Gastroesophageal sphincter (tissue), 4 donors: ENCODE measurements around the gene FGF18. TPM values are rescaled to one million over a fixed set of nuclear protein-coding genes. Genes with fewer than 3 reads are reported as not detected.

Experiments
- ATAC-seq: fragments of 150-250 bp; one replicate; pipeline ENCODE4 v1.9.1; 2016; ENCODE audit warnings: mild to moderate bottlenecking, moderate library complexity
- H3K27ac ChIP-seq, 4 donors: fragments of 200-600 bp; sonication (generic) in 3 of 4; 1 replicate in 3 of 4; 2 replicates in 1 of 4; pipeline ENCODE4 v1.5.1; 2016 to 2019
- H3K27me3 ChIP-seq: fragments of 200-600 bp; sonication (generic); one replicate; pipeline ENCODE4 v1.5.1; 2019
- H3K36me3 ChIP-seq, 2 donors: fragments of 200-600 bp; sonication (generic); one replicate each; pipeline ENCODE4 v1.5.1; 2019; ENCODE audit warnings: control low read depth in 1 of 2
- H3K4me1 ChIP-seq, 3 donors: fragments of 200-600 bp; sonication (generic); 1 replicate in 2 of 3; 2 replicates in 1 of 3; pipeline ENCODE4 v1.5.1; 2016 to 2019; ENCODE audit warnings: control low read depth in 2 of 3
- H3K4me3 ChIP-seq, 2 donors: fragments of 200-600 bp; sonication (generic); one replicate each; pipeline ENCODE4 v1.5.1; 2019; ENCODE audit warnings: mild to moderate bottlenecking in 1 of 2, moderate library complexity in 1 of 2
- H3K9me3 ChIP-seq, 3 donors: fragments of 200-600 bp; sonication (generic); one replicate each; pipeline ENCODE4 v1.5.1; 2017 to 2019; ENCODE audit warnings: control low read depth in 2 of 3
- CTCF ChIP-seq, 4 experiments: fragments of 200-600 bp in 2 of 4; fragments of 450-650 bp in 2 of 4; sonication (generic) in 1 of 4; IDR thresholded peaks; one replicate each; pipeline ENCODE4 v1.5.1; 2017 to 2019; ENCODE audit warnings: antibody characterized with exemption in 4 of 4, mild to moderate bottlenecking in 2 of 4, moderate library complexity in 2 of 4
- EP300 ChIP-seq: sonication (generic); formaldehyde crosslinking; IDR thresholded peaks from one replicate; pipeline ENCODE4 v1.6.1; 2017; ENCODE audit warnings: antibody characterized with exemption, mild to moderate bottlenecking
- POLR2A ChIP-seq, 2 donors: fragments of 450-650 bp; IDR thresholded peaks; one replicate each; pipeline ENCODE4 v1.6.1; 2017; ENCODE audit warnings: antibody characterized with exemption in 2 of 2, mild to moderate bottlenecking in 2 of 2, moderate library complexity in 1 of 2
- POLR2AphosphoS5 ChIP-seq: sonication (generic); formaldehyde crosslinking; IDR thresholded peaks from one replicate; pipeline ENCODE4 v1.6.1; 2017; ENCODE audit warnings: antibody characterized with exemption
- WGBS, 2 donors: methylation state at CpG; one replicate each; pipeline ENCODE4 v1.1.5; 2018; ENCODE audit warnings: low coverage in 1 of 2; 5-methylcytosine and 5-hydroxymethylcytosine counted together
- total RNA-seq, 4 donors: library from RNA; depleted of rRNA; stranded (reverse); fragments of >200 nt; gene quantifications; one replicate each; pipeline ENCODE4 v1.1.0, GENCODE V29; 2016

Gene FGF18
- total RNA-seq, 4 donors from 2014 or later, result 1.8 to 2.1 TPM; not detected in 2

DNA sequence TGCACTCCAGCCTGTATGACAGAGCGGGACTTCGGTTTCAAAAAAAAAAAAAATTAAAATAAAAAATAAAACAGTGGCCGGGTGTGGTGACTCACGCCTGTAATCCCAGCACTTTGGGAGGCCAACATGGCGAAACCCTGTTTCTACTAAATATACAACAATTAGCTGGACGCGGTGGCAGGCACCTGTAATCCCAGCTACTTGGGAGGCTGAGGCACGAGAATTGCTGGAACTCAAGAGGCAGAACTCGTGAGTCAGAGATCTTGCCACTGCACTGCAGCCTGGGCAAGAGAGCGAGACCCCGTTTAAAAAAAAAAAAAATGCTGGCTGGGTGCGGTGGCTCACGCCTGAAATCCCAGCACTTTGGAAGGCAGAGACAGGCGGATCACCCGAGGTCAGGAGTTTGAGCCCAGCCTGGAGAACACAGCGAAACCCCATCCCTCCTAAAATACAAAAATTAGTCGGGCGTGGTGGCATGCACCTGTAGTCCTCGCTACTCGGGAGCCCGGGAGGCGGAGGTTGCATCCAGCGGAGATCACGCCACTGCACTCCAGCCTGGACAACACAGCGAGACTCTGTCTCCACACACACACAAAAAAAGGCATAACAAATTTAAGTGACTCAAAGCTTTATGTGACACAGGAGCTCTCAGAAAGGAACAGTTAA, 33.3 kb upstream of the FGF18 start:
- TF ChIP-seq POLR2A (IDR thresholded peaks at IDR 0.05) (no peak), EP300 (no peak), CTCF (IDR thresholded peaks at IDR 0.05) (no peak), POLR2AphosphoS5 (no peak)
- Histone ChIP-seq H3K27ac (no peak overlapping the region), H3K4me3 (no peak overlapping the region), H3K9me3 (no peaks in the 10 kb centered on the region), H3K36me3 (peaks cover 0 to 1% of the 10 kb centered on the region in 2 donors), H3K27me3 (no peaks in the 10 kb centered on the region), H3K4me1 (peaks cover 0 to 37% (median 0%) of the 10 kb centered on the region in 3 donors)
- ATAC-seq, result no peak
- WGBS, 2 donors, result 96 to 97% methylated on average over 15 to 18 of the region's 25 CpGs

DNA sequence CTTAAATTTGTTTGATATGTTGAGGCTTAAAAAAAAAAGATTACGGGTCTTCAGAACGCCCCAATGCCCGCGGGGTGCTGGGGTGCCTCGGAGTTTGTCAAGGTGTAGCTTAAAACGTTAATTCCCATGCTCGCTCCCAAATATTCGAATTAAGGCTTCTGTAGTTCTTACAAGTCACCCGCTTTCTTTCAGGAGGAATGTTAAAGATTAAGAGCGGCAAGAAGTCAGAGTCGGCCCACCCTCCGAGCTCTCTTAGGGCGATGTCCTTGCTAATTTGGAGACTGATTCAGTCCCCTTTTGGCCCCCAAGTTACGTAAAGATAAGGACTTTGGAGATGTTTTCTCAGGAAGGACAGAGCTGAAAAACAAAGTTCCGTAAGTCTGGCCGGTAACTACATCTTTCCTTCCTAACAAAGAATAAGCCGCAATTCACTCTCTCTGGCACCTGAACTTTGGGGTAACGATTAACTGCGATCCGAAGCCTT, 32.5 kb upstream of the FGF18 start:
- Histone ChIP-seq H3K27ac (peak overlapping the region; percentile 87 to 95 (median 91)), H3K36me3 (peaks cover 0 to 9% of the 10 kb centered on the region in 2 donors), H3K27me3 (no peaks in the 10 kb centered on the region), H3K9me3 (no peaks in the 10 kb centered on the region), H3K4me1 (peaks cover 0 to 45% (median 0%) of the 10 kb centered on the region in 3 donors), H3K4me3 (peak overlapping the region; percentile 94 to 98)
- 8 to 27% methylated on average over 10 to 20 of the region's 20 CpGs for WGBS, 2 donors
- no peak for ATAC-seq
- TF ChIP-seq POLR2AphosphoS5, result no peak
- TF ChIP-seq CTCF (IDR thresholded peaks at IDR 0.05), result no peak
- TF ChIP-seq EP300, result no peak
- TF ChIP-seq POLR2A (IDR thresholded peaks at IDR 0.05), result no peak

DNA sequence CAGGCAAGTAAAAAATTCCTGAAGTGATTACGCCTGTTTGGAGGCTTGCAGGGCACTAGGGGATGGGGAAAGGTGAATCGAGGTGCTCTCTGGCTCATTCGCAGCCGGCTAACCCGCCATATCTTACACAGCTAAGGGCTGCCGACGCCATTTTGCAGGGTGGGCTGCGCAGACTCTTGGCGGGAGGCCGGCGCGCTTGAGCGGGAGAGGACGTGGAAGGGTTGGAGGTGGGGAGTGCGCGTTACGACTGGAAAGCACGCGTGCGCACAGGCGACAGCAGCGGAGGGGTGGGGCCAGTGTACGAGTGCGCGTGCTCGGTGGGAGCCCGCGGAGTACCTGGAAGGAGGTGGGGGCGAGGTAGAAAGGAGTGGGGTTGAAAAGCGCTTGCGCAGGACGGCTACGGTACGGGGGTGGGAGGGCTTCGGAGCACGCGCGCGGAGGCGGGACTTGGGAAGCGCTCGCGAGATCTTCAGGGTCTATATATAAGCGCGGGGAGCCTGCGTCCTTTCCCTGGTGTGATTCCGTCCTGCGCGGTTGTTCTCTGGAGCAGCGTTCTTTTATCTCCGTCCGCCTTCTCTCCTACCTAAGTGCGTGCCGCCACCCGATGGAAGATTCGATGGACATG, 32.0 kb upstream of the FGF18 start, which contains the start of gene NPM1:
NPM1 (plus strand) TSS at position 505 of the 625 bp plus-strand sequence; CDS start at position 605, 100 bp downstream.
- Histone ChIP-seq H3K36me3 (peaks cover 0 to 15% of the 10 kb centered on the region in 2 donors), H3K27me3 (no peaks in the 10 kb centered on the region), H3K4me1 (peaks cover 0 to 50% (median 0%) of the 10 kb centered on the region in 3 donors), H3K4me3 (peak within 1 kb of the TSS; percentile 94 to 98), H3K9me3 (no peaks in the 10 kb centered on the region), H3K27ac (peak within 1 kb of the TSS; percentile 89 to 95 (median 94))
- TF ChIP-seq POLR2A (IDR thresholded peaks at IDR 0.05) (peak; percentile 90 to 96), CTCF (IDR thresholded peaks at IDR 0.05) (no peak), POLR2AphosphoS5 (peak; percentile 97), EP300 (no peak)
- ATAC-seq, result peak; percentile 99
- WGBS, 2 donors, result 0% methylated on average over 7 to 33 of the region's 56 CpGs

DNA sequence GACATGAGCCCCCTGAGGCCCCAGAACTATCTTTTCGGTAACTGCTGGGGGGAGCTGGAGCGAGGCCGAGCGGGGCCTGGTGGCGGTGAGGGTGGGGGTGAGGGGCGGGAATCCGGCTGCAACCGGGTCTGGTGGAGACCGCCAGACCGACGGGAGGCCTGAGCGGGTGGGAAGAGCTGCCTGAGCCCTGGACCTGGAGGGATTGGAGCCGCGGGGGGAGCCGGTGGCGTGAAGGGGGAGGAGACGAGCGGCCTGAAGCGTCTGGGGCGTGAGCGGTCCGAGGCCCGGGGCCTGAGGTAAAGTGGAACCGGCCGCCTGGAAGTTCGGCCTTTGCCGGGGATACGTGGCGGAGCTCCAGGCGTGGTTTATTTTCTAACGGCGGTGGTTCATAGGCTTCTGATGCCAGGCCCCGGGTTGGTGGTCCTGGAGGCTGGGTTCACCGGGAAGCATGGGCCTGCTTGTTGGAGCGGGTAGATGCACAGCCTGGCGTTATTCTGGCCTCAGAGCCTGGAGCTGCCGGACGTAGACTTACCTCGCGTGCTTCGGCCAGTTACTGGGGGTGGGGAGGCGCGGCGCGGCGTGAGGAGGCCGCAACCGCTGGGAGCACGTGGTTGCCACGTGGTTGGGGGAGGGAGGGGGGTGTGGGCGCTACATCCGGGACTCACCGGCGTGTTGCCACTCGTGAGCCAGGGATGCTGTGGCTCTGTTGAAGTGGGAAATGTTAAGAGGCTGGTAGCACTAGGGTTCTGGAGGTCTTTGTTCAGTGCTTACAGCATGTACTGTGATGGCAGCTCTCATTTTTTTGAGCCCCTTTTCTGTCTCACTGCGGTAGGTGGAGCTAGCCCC, 31.3 kb upstream of the FGF18 start:
- Histone ChIP-seq H3K4me3 (peak overlapping the region; percentile 94 to 98), H3K9me3 (no peaks in the 10 kb centered on the region), H3K36me3 (peaks cover 0 to 22% of the 10 kb centered on the region in 2 donors), H3K27ac (peak overlapping the region; percentile 89 to 95 (median 94)), H3K4me1 (peaks cover 0 to 53% (median 0%) of the 10 kb centered on the region in 3 donors), H3K27me3 (no peaks in the 10 kb centered on the region)
- WGBS, 2 donors, result 0 to 7% methylated on average over 2 to 6 of the region's 56 CpGs
- TF ChIP-seq POLR2A (IDR thresholded peaks at IDR 0.05) (no peak), POLR2AphosphoS5 (peak; percentile 52), CTCF (IDR thresholded peaks at IDR 0.05) (no peak)
- ATAC-seq, result peak; percentile 50
